GM23338 (cell line): ENCODE results near the gene FAM32A. TPM values are rescaled to one million over a fixed set of nuclear protein-coding genes. Genes with fewer than 3 reads are reported as not detected.

ENCODE experiments used
- ATAC-seq: fragments of 200-7000 bp; cut with Tn5 transposase; 3 replicates; pipeline ENCODE4 v1.9.1; 2020
- DNase-seq: peaks from one replicate; pipeline ENCODE4 v3.0.0-alpha.2; 2015; ENCODE audit warnings: low spot score
- H2AFZ ChIP-seq: fragments of 200-600 bp; sonication (generic); 2 replicates; pipeline ENCODE4 v1.8.0; 2016; ENCODE audit warnings: antibody characterized with exemption, mild to moderate bottlenecking, moderate library complexity
- H3F3A ChIP-seq: fragments of 200-600 bp; sonication (generic); replicated peaks from 2 replicates; pipeline ENCODE4 v1.8.0; 2017; ENCODE audit warnings: antibody characterized with exemption, mixed run types, low read depth
- H3K27ac ChIP-seq: fragments of 200-600 bp; sonication (generic); 2 replicates; pipeline ENCODE4 v1.6.1; 2016; ENCODE audit warnings: low read depth
- H3K27me3 ChIP-seq: fragments of 200-600 bp; sonication (generic); 2 replicates; pipeline ENCODE4 v1.8.0; 2016; ENCODE audit warnings: mild to moderate bottlenecking, mixed run types, moderate library complexity; ENCODE audit not compliant: insufficient read depth
- H3K36me3 ChIP-seq: fragments of 200-600 bp; sonication (generic); 2 replicates; pipeline ENCODE4 v1.8.0; 2016; ENCODE audit warnings: mild to moderate bottlenecking; ENCODE audit not compliant: insufficient read depth
- H3K4me1 ChIP-seq: fragments of 200-600 bp; sonication (generic); 2 replicates; pipeline ENCODE4 v1.8.0; 2016; ENCODE audit warnings: mild to moderate bottlenecking, moderate library complexity; ENCODE audit not compliant: insufficient read depth
- H3K4me2 ChIP-seq: fragments of 200-600 bp; sonication (generic); 2 replicates; pipeline ENCODE4 v1.7.1; 2017; ENCODE audit warnings: mixed run types
- H3K4me3 ChIP-seq: fragments of 200-600 bp; sonication (generic); 2 replicates; pipeline ENCODE4 v1.6.1; 2016; ENCODE audit warnings: mixed run types
- H3K79me2 ChIP-seq: fragments of 200-600 bp; sonication (generic); replicated peaks from 2 replicates; pipeline ENCODE4 v1.8.0; 2017; ENCODE audit warnings: mild to moderate bottlenecking; ENCODE audit not compliant: insufficient read depth
- H3K9me2 ChIP-seq: fragments of 200-600 bp; sonication (generic); 2 replicates; pipeline ENCODE4 v1.8.0; 2017; ENCODE audit not compliant: insufficient read depth
- H4K20me1 ChIP-seq: fragments of 200-600 bp; sonication (generic); replicated peaks from 2 replicates; pipeline ENCODE4 v1.8.0; 2017; ENCODE audit warnings: mild to moderate bottlenecking; ENCODE audit not compliant: insufficient read depth
- H3K27ac Mint-ChIP-seq: 2 replicates; pipeline ENCODE4 v1.8.0; 2020; ENCODE audit warnings: inconsistent platforms, mild to moderate bottlenecking, moderate library complexity, mixed read lengths
- H3K27me3 Mint-ChIP-seq: 3 replicates; pipeline ENCODE4 v1.8.0; 2022; ENCODE audit warnings: low read depth, mild to moderate bottlenecking, moderate library complexity, mixed read lengths, inconsistent platforms; ENCODE audit not compliant: insufficient read depth, poor library complexity
- H3K36me3 Mint-ChIP-seq: 3 replicates; pipeline ENCODE4 v1.8.0; 2021; ENCODE audit warnings: low read depth, mild to moderate bottlenecking, inconsistent platforms, moderate library complexity, mixed read lengths
- H3K4me1 Mint-ChIP-seq: 3 replicates; pipeline ENCODE4 v1.8.0; 2020; ENCODE audit warnings: mild to moderate bottlenecking, inconsistent platforms, mixed read lengths
- H3K4me3 Mint-ChIP-seq: 3 replicates; pipeline ENCODE4 v1.8.0; 2021; ENCODE audit warnings: moderate library complexity, mild to moderate bottlenecking, inconsistent platforms, mixed read lengths
- H3K9me3 Mint-ChIP-seq: 3 replicates; pipeline ENCODE4 v1.8.0; 2020; ENCODE audit warnings: moderate library complexity, mild to moderate bottlenecking, inconsistent platforms, mixed read lengths
- CREB1 ChIP-seq: fragments of 250-450 bp; sonication (Bioruptor Pico); IDR thresholded peaks from 2 replicates; pipeline ENCODE4 v1.5.0; 2020; ENCODE audit warnings: low read depth, mild to moderate bottlenecking, moderate library complexity
- EZH2 ChIP-seq: fragments of 200-600 bp; sonication (generic); IDR thresholded peaks from one replicate; pipeline ENCODE4 v1.8.0; 2017; ENCODE audit warnings: antibody characterized with exemption, mild to moderate bottlenecking, low read depth; ENCODE audit not compliant: unreplicated experiment
- EZH2phosphoT487 ChIP-seq: fragments of 200-600 bp; sonication (generic); IDR thresholded peaks from one replicate; pipeline ENCODE4 v1.8.1; 2018; ENCODE audit warnings: antibody characterized with exemption; ENCODE audit not compliant: unreplicated experiment
- JUNB ChIP-seq: IDR thresholded peaks from one replicate; pipeline ENCODE4 v1.6.1; 2016; ENCODE audit warnings: antibody characterized with exemption; ENCODE audit not compliant: unreplicated experiment
- NANOG ChIP-seq: IDR thresholded peaks from 2 replicates; pipeline ENCODE4 v1.6.1; 2016; ENCODE audit warnings: antibody characterized with exemption, borderline replicate concordance
- POLR2AphosphoS5 ChIP-seq: IDR thresholded peaks from 2 replicates; pipeline ENCODE4 v1.6.1; 2016; ENCODE audit warnings: antibody characterized with exemption, low read depth
- STAT1 ChIP-seq: IDR thresholded peaks from one replicate; pipeline ENCODE4 v1.6.1; 2016; ENCODE audit warnings: antibody characterized with exemption; ENCODE audit not compliant: unreplicated experiment
- ZNF114 ChIP-seq: fragments of 250-450 bp; sonication (Bioruptor Pico); IDR thresholded peaks from 2 replicates; pipeline ENCODE4 v1.5.0; 2020; ENCODE audit warnings: mild to moderate bottlenecking, moderate library complexity
- ZNF331 ChIP-seq: fragments of 250-450 bp; sonication (Bioruptor Pico); IDR thresholded peaks from 2 replicates; pipeline ENCODE4 v1.5.0; 2020; ENCODE audit warnings: low read depth, mild to moderate bottlenecking, moderate library complexity
- polyA plus RNA-seq: library from polyadenylated mRNA; unstranded; fragments of >200 nt; fragmentation: Nextera tagmentation; extraction: Ambion mirVana; gene quantifications from 2 replicates; pipeline ENCODE4 v1.2.1, GENCODE V29; 2016
- total RNA-seq: library from RNA; depleted of rRNA; stranded (reverse); fragments of >200 nt; shearing (Covaris generic); gene quantifications from 2 replicates; pipeline ENCODE4 v1.2.3, GENCODE V29; 2014
- TF ChIP-seq, protein P1 (sequence below): fragments of 250-450 bp; sonication (Bioruptor Pico); IDR thresholded peaks from 2 replicates; pipeline ENCODE4 v1.5.0; 2020; ENCODE audit warnings: mild to moderate bottlenecking, moderate library complexity
- TF ChIP-seq, protein P2 (sequence below), 2 experiments: fragments of 200-600 bp in 1 of 2; sonication (generic) in 1 of 2; conservative IDR thresholded peaks; 2 replicates each; pipeline versions ENCODE4 v1.5.1 to v1.6.1; 2016 to 2017; ENCODE audit warnings: antibody characterized with exemption in 2 of 2, low read depth in 2 of 2, mild to moderate bottlenecking in 2 of 2, moderate library complexity in 1 of 2
- TF ChIP-seq, protein P3 (sequence below): IDR thresholded peaks from 2 replicates; pipeline ENCODE4 v1.6.1; 2016; ENCODE audit warnings: antibody characterized with exemption
- TF ChIP-seq, protein P4 (sequence below): IDR thresholded peaks from one replicate; pipeline ENCODE4 v1.6.1; 2018; ENCODE audit warnings: antibody characterized with exemption; ENCODE audit not compliant: unreplicated experiment

The FAM32A gene
- total and polyA plus RNA-seq, 2 experiments from 2014 or later: 58.2 to 67.3 TPM

DNA sequence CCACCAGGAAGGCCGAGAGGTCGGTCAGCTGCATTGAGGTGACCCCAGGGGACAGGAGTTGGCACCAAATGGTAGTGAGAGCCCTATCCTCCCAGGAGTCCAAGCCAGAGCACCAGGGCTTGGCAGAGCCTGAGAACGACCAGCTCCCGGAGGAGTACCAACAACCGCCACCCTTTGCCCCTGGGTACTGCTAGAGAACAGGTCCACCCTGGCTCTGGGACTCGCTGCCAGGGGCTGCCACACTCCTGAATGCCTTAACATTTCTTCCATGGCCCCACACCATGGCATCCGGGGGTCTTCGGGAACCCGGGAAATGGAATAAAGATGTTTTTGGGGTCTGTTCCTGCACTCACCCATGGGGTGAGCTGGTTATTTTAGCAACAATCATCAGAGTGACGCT, 27.6 kb upstream of the FAM32A start:
- H4K20me1 ChIP-seq: no peaks in the 10 kb centered on the region
- no peak overlapping the region for H3K4me3 ChIP-seq
- H3F3A ChIP-seq: no peaks in the 10 kb centered on the region
- H2AFZ ChIP-seq: no peak overlapping the region
- Mint-ChIP-seq H3K4me3 (no peak overlapping the region), H3K36me3 (no peaks in the 10 kb centered on the region; the same call in 2 of the 3 replicates), H3K27me3 (peaks cover 11% of the 10 kb centered on the region), H3K27ac (no peak overlapping the region), H3K9me3 (peaks cover 4% of the 10 kb centered on the region; the same call in 1 of the 3 replicates), H3K4me1 (no peaks in the 10 kb centered on the region)
- no peaks in the 10 kb centered on the region for H3K79me2 ChIP-seq
- TF ChIP-seq, protein P1, sequence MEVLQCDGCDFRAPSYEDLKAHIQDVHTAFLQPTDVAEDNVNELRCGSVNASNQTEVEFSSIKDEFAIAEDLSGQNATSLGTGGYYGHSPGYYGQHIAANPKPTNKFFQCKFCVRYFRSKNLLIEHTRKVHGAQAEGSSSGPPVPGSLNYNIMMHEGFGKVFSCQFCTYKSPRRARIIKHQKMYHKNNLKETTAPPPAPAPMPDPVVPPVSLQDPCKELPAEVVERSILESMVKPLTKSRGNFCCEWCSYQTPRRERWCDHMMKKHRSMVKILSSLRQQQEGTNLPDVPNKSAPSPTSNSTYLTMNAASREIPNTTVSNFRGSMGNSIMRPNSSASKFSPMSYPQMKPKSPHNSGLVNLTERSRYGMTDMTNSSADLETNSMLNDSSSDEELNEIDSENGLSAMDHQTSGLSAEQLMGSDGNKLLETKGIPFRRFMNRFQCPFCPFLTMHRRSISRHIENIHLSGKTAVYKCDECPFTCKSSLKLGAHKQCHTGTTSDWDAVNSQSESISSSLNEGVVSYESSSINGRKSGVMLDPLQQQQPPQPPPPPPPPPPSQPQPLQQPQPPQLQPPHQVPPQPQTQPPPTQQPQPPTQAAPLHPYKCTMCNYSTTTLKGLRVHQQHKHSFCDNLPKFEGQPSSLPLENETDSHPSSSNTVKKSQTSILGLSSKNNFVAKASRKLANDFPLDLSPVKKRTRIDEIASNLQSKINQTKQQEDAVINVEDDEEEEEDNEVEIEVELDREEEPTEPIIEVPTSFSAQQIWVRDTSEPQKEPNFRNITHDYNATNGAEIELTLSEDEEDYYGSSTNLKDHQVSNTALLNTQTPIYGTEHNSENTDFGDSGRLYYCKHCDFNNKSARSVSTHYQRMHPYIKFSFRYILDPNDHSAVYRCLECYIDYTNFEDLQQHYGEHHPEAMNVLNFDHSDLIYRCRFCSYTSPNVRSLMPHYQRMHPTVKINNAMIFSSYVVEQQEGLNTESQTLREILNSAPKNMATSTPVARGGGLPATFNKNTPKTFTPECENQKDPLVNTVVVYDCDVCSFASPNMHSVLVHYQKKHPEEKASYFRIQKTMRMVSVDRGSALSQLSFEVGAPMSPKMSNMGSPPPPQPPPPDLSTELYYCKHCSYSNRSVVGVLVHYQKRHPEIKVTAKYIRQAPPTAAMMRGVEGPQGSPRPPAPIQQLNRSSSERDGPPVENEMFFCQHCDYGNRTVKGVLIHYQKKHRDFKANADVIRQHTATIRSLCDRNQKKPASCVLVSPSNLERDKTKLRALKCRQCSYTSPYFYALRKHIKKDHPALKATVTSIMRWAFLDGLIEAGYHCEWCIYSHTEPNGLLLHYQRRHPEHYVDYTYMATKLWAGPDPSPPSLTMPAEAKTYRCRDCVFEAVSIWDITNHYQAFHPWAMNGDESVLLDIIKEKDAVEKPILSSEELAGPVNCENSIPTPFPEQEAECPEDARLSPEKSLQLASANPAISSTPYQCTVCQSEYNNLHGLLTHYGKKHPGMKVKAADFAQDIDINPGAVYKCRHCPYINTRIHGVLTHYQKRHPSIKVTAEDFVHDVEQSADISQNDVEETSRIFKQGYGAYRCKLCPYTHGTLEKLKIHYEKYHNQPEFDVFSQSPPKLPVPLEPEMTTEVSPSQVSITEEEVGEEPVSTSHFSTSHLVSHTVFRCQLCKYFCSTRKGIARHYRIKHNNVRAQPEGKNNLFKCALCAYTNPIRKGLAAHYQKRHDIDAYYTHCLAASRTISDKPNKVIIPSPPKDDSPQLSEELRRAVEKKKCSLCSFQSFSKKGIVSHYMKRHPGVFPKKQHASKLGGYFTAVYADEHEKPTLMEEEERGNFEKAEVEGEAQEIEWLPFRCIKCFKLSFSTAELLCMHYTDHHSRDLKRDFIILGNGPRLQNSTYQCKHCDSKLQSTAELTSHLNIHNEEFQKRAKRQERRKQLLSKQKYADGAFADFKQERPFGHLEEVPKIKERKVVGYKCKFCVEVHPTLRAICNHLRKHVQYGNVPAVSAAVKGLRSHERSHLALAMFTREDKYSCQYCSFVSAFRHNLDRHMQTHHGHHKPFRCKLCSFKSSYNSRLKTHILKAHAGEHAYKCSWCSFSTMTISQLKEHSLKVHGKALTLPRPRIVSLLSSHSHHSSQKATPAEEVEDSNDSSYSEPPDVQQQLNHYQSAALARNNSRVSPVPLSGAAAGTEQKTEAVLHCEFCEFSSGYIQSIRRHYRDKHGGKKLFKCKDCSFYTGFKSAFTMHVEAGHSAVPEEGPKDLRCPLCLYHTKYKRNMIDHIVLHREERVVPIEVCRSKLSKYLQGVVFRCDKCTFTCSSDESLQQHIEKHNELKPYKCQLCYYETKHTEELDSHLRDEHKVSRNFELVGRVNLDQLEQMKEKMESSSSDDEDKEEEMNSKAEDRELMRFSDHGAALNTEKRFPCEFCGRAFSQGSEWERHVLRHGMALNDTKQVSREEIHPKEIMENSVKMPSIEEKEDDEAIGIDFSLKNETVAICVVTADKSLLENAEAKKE (CRISPR knock-in tag): no peak
- TF ChIP-seq EZH2 (no peak), STAT1 (no peak), JUNB (no peak), ZNF114 (CRISPR knock-in tag) (no peak), EZH2phosphoT487 (no peak), ZNF331 (CRISPR knock-in tag) (no peak), NANOG (no peak), POLR2AphosphoS5 (no peak), CREB1 (no peak)
- TF ChIP-seq, protein P2, sequence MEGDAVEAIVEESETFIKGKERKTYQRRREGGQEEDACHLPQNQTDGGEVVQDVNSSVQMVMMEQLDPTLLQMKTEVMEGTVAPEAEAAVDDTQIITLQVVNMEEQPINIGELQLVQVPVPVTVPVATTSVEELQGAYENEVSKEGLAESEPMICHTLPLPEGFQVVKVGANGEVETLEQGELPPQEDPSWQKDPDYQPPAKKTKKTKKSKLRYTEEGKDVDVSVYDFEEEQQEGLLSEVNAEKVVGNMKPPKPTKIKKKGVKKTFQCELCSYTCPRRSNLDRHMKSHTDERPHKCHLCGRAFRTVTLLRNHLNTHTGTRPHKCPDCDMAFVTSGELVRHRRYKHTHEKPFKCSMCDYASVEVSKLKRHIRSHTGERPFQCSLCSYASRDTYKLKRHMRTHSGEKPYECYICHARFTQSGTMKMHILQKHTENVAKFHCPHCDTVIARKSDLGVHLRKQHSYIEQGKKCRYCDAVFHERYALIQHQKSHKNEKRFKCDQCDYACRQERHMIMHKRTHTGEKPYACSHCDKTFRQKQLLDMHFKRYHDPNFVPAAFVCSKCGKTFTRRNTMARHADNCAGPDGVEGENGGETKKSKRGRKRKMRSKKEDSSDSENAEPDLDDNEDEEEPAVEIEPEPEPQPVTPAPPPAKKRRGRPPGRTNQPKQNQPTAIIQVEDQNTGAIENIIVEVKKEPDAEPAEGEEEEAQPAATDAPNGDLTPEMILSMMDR (conservative IDR thresholded peaks at IDR 0.05; ENCODE audit: low read depth in 2 of 2): no peak
- TF ChIP-seq, protein P3, sequence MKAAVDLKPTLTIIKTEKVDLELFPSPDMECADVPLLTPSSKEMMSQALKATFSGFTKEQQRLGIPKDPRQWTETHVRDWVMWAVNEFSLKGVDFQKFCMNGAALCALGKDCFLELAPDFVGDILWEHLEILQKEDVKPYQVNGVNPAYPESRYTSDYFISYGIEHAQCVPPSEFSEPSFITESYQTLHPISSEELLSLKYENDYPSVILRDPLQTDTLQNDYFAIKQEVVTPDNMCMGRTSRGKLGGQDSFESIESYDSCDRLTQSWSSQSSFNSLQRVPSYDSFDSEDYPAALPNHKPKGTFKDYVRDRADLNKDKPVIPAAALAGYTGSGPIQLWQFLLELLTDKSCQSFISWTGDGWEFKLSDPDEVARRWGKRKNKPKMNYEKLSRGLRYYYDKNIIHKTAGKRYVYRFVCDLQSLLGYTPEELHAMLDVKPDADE: no peak
- TF ChIP-seq, protein P4, sequence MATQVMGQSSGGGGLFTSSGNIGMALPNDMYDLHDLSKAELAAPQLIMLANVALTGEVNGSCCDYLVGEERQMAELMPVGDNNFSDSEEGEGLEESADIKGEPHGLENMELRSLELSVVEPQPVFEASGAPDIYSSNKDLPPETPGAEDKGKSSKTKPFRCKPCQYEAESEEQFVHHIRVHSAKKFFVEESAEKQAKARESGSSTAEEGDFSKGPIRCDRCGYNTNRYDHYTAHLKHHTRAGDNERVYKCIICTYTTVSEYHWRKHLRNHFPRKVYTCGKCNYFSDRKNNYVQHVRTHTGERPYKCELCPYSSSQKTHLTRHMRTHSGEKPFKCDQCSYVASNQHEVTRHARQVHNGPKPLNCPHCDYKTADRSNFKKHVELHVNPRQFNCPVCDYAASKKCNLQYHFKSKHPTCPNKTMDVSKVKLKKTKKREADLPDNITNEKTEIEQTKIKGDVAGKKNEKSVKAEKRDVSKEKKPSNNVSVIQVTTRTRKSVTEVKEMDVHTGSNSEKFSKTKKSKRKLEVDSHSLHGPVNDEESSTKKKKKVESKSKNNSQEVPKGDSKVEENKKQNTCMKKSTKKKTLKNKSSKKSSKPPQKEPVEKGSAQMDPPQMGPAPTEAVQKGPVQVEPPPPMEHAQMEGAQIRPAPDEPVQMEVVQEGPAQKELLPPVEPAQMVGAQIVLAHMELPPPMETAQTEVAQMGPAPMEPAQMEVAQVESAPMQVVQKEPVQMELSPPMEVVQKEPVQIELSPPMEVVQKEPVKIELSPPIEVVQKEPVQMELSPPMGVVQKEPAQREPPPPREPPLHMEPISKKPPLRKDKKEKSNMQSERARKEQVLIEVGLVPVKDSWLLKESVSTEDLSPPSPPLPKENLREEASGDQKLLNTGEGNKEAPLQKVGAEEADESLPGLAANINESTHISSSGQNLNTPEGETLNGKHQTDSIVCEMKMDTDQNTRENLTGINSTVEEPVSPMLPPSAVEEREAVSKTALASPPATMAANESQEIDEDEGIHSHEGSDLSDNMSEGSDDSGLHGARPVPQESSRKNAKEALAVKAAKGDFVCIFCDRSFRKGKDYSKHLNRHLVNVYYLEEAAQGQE: no peak
- H3K9me2 ChIP-seq: no peaks in the 10 kb centered on the region
- no peak overlapping the region for H3K27ac ChIP-seq
- ATAC-seq: no peak
- H3K4me2 ChIP-seq: no peak overlapping the region
- H3K4me1 ChIP-seq: no peaks in the 10 kb centered on the region
- DNase-seq: no peak
- H3K27me3 ChIP-seq: no peaks in the 10 kb centered on the region
- no peaks in the 10 kb centered on the region for H3K36me3 ChIP-seq
